Inflammatory macrophage treated with lipopolysaccharide for 4 hours (primary cell): ENCODE data around the gene HLA-DRB1.
"Not testable (repeated sequence)": the region's sequence is repeated elsewhere in the genome, so short reads cannot be mapped to it uniquely, and the experiment has no call there.

Source experiments
- DNase-seq: peaks from one replicate; pipeline ENCODE4 v3.0.0-alpha.2; 2020

HLA-DRB1 gene

GRCh38 chr6:32609391-32609730 lies 19.7 kb upstream of the HLA-DRB1 start:
- no peak for DNase-seq

DNA sequence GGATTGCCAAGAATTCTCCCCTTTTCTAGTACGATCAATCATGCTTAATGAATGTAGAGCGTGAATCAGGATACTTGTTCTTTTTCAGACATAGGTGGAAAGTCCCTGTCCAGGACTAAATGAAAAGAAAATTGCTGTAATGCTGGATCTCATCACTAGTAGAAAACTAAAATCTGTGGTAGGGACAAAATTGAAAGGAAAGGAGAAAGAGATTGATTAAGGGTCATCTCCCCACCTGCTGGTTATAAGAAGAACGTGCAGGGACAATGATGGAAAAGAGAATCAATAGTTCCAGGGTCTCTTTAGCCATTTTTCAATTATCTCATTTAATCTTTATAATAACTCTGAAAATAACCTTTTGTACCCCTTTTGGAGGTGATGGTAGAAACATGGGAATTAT lies 18.7 kb upstream of the HLA-DRB1 start:
- no peak for DNase-seq

DNA sequence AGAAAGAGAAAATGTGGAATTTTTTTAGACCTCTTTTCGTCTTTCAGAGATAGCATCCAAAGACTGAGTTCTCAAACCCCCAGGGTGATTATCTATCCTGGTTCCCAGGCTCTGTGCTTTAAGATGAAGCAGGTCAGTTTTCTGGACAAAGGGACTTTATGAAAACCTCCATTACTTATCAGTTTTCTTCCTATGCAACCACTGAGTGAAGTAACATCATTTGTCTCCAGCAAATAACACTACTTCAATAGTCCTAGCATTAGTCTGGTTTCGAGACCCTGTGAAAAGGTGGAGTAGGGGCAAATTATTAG lies 18.3 kb upstream of the HLA-DRB1 start:
- DNase-seq = no peak

DNA sequence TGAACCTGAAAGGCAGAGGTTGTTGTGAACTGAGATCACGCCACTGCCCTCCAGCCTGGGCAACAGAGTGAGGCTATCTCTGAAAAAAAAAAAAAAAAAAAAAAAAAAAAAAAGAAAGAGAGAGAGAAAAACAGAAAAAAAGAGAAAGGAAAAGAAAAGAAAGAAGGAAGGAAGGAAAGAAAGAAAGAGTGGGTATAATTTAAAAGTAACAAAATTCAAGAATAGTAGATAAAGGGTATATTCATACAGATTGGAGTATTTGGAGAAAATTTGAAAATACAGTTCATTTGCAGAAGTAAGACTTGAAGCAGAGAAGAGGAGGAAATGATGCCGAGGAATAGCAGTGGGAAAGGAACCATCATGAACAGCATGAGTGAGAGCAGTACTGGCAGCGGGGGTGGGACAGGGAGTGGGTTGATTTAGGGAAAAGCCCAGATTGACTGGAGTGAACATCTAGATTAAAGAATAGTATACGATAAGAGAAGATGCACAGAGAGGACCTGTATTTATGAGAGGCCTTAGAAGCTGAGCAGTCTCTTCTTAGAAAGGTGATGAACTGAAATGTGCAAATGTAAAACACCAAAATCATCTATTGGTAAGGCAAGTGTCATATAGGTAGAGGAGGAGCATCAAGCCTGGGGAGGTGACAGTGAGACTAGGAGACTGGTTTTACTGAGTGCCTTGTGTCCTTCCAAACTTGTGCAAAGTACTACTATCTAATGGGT lies 17.8 kb upstream of the HLA-DRB1 start:
- peak; percentile 88 for DNase-seq

DNA sequence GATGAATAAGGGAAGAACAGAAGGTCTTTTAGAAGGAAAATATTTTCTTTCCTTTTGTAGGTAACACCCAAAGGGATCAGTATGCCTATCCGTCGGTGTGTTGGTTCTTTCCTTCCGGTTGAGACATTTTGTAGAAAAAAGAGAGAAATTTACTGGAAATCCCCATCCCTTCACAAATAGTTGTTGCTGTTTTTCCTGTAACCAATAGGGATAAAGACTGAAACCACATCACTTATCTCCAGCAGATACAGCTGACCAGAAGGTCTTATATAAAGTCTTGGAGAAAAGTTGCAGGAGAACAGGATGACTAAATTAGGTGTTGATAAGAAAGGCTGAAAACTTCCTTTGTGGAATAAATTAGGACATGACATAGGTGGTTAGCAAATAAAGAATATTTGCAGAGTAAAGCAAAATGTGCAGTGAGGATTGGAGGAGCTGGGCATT lies 14.8 kb upstream of the HLA-DRB1 start:
- peak; percentile 76 for DNase-seq

GRCh38 chr6:32603888-32604287 lies 14.2 kb upstream of the HLA-DRB1 start:
- DNase-seq = peak; percentile 39

- DNase-seq = no peak
Measured at GRCh38 chr6:32603222-32603621, 13.6 kb upstream of the HLA-DRB1 start.

DNA sequence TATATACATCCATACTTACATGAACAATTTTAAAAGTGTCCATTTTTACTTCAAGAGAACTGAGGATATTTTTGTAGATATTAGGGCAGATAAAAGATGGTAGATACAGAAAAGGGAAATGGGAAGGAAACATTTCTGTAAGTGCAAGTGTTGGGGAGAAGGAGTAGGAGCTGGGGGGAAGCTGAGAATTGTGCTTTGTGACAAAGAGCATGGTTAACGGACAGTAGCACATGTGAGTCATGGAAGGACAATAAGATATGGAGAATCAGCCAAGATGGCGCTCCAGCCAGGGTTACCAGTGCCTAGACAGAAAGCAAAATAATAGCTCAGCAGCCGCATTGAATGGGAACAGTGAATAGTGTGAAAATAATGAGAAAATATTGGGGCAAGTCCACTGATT lies 12.7 kb upstream of the HLA-DRB1 start:
- DNase-seq = peak; percentile 65

DNA sequence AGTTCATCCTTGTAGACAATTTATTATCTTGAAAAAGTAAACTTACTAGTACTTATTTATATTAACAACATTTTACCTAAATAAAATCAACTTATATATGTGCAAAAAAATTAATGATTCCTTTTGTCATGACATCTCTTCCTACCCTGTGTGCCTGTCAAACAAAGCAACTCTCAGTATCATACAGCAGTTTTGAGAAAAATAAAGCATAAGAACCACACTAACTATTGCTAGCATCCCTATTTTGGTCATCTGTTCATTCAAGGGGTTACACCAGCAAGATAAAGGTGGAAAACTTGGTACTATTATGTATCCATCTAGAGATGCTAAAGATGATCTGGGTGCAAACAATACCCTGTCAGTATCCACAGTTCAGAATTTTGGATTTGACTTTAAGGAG lies 7.4 kb upstream of the HLA-DRB1 start:
- DNase-seq = no peak

DNA sequence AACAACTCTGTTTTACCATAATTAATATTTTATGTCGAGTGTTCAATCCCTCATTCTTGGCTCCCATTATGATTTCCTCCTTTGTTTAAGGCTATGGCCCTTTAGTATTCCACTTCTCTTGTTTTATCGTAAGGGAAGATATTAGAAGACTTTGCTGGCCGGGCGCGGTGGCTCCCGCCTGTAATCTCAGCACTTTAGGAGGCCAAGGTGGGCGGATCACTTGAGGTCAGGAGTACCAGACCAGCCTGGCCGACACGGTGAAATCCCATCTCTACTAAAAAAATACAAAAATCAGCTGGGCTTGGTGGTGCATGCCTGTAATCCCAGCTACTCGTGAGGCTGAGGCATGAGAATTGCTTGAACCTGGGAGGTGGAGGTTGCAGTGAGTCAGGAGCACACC lies 1.1 kb upstream of the HLA-DRB1 start:
- DNase-seq = not testable (repeated sequence)

GRCh38 chr6:32588156-32588555 lies 1.5 kb downstream of the HLA-DRB1 start:
- no peak for DNase-seq

DNA sequence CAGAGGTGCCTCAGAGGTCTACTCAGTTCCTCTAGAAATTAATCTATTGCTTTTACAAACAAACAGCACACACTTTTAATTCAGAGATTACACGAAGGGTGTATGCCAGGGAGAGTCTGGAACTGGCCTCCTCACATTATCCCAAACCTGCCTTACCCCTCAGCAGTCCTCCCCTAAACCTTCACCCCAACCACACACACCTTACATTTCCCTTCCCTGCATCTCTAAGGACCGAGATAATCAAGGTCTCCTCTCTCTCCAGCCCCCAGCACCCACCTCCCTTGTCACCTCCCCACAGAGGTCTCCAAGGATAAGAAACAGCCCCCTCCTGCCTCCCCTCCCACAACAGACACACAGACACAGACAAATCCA lies 6.1 kb downstream of the HLA-DRB1 start:
- DNase-seq = no peak

GRCh38 chr6:32581315-32582095 lies 8.1 kb downstream of the HLA-DRB1 start:
- DNase-seq = no peak

DNA sequence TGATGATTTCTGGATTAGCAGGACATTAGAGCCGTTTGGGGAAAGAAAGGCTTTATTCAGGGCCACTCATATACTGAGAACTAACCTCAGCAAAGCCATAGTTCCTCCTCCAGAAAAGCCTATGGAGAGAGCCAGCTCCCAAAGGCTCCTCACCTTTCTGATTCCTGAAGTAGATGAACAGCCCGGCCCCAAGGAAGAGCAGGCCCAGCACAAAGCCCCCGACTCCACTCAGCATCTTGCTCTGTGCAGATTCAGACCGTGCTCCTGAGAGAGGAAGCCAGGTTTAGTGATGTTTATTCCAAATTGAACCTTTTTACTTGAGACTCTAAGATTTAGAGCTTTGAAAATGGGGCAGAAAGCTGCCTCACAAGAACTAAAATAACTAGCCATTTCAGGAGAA lies 9.1 kb downstream of the HLA-DRB1 start:
- DNase-seq = no peak

GRCh38 chr6:32578962-32579361 lies 10.7 kb downstream of the HLA-DRB1 start:
- DNase-seq = no peak

- not testable (repeated sequence) for DNase-seq
Measured at GRCh38 chr6:32577493-32577892, 12.2 kb downstream of the HLA-DRB1 start.

- peak; percentile 8 for DNase-seq
Measured at GRCh38 chr6:32576250-32576649, 13.4 kb downstream of the HLA-DRB1 start.

GRCh38 chr6:32570363-32570905 lies 19.2 kb downstream of the HLA-DRB1 start:
- no peak for DNase-seq

GRCh38 chr6:32568561-32568960 lies 21.1 kb downstream of the HLA-DRB1 start:
- no peak for DNase-seq

GRCh38 chr6:32566957-32567356 lies 22.7 kb downstream of the HLA-DRB1 start:
- no peak for DNase-seq

DNA sequence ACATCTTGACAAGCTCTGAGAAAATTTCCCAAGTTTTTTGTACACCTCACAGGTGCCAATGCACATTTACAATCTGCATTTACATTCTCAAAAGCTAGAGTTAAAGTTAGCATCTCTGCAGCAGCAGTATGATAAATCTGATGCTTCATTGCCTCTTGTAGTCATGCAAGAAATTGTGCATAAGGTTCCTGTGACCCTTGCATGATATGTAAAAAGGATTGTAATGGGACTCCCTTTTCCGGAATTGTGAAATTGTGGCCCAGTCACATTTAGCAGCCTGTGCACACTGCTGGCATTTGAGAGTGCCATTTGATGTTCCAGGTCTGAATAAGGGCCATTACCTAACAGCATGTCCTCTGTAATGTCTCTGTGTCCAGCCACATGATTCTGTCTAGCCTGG lies 24.1 kb downstream of the HLA-DRB1 start:
- DNase-seq = no peak

GRCh38 chr6:32562940-32563339 lies 26.7 kb downstream of the HLA-DRB1 start:
- DNase-seq = no peak

DNA sequence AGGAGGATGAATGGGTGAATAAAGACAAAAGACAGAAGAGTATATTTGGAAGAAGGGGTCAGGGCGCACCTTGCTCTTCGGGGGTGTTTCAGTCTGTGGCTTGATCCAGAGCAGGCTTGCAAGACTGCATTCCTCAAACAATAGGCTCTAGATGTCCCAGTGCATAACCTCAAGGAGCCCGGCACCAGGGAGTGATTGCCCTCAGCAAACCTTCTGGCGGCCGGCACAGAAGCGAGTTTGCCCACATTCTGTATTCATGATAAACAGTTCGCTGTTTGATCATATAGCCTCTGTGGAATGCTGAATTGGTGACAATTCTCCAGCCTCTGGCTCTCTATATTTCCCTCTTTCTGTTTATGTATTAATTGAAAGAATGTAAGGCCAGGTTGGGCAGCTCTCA lies 29.9 kb downstream of the HLA-DRB1 start:
- no peak for DNase-seq

- DNase-seq = no peak
Measured at GRCh38 chr6:32558426-32559057, 31.1 kb downstream of the HLA-DRB1 start.
